GM23338 (cell line): ENCODE measurements around the gene DCTN5. TPM values are rescaled to one million over a fixed set of nuclear protein-coding genes. Genes with fewer than 3 reads are reported as not detected.

Source experiments
- ATAC-seq: fragments of 200-7000 bp; cut with Tn5 transposase; 3 replicates; pipeline ENCODE4 v1.9.1; 2020
- DNase-seq: peaks from one replicate; pipeline ENCODE4 v3.0.0-alpha.2; 2015; ENCODE audit warnings: low spot score
- H2AFZ ChIP-seq: fragments of 200-600 bp; sonication (generic); 2 replicates; pipeline ENCODE4 v1.8.0; 2016; ENCODE audit warnings: antibody characterized with exemption, mild to moderate bottlenecking, moderate library complexity
- H3F3A ChIP-seq: fragments of 200-600 bp; sonication (generic); replicated peaks from 2 replicates; pipeline ENCODE4 v1.8.0; 2017; ENCODE audit warnings: antibody characterized with exemption, mixed run types, low read depth
- H3K27ac ChIP-seq: fragments of 200-600 bp; sonication (generic); 2 replicates; pipeline ENCODE4 v1.6.1; 2016; ENCODE audit warnings: low read depth
- H3K27me3 ChIP-seq: fragments of 200-600 bp; sonication (generic); 2 replicates; pipeline ENCODE4 v1.8.0; 2016; ENCODE audit warnings: mild to moderate bottlenecking, mixed run types, moderate library complexity; ENCODE audit not compliant: insufficient read depth
- H3K36me3 ChIP-seq: fragments of 200-600 bp; sonication (generic); 2 replicates; pipeline ENCODE4 v1.8.0; 2016; ENCODE audit warnings: mild to moderate bottlenecking; ENCODE audit not compliant: insufficient read depth
- H3K4me1 ChIP-seq: fragments of 200-600 bp; sonication (generic); 2 replicates; pipeline ENCODE4 v1.8.0; 2016; ENCODE audit warnings: mild to moderate bottlenecking, moderate library complexity; ENCODE audit not compliant: insufficient read depth
- H3K4me2 ChIP-seq: fragments of 200-600 bp; sonication (generic); 2 replicates; pipeline ENCODE4 v1.7.1; 2017; ENCODE audit warnings: mixed run types
- H3K4me3 ChIP-seq: fragments of 200-600 bp; sonication (generic); 2 replicates; pipeline ENCODE4 v1.6.1; 2016; ENCODE audit warnings: mixed run types
- H3K79me2 ChIP-seq: fragments of 200-600 bp; sonication (generic); replicated peaks from 2 replicates; pipeline ENCODE4 v1.8.0; 2017; ENCODE audit warnings: mild to moderate bottlenecking; ENCODE audit not compliant: insufficient read depth
- H3K9me2 ChIP-seq: fragments of 200-600 bp; sonication (generic); 2 replicates; pipeline ENCODE4 v1.8.0; 2017; ENCODE audit not compliant: insufficient read depth
- H4K20me1 ChIP-seq: fragments of 200-600 bp; sonication (generic); replicated peaks from 2 replicates; pipeline ENCODE4 v1.8.0; 2017; ENCODE audit warnings: mild to moderate bottlenecking; ENCODE audit not compliant: insufficient read depth
- H3K27ac Mint-ChIP-seq: 2 replicates; pipeline ENCODE4 v1.8.0; 2020; ENCODE audit warnings: inconsistent platforms, mild to moderate bottlenecking, moderate library complexity, mixed read lengths
- H3K27me3 Mint-ChIP-seq: 3 replicates; pipeline ENCODE4 v1.8.0; 2022; ENCODE audit warnings: low read depth, mild to moderate bottlenecking, moderate library complexity, mixed read lengths, inconsistent platforms; ENCODE audit not compliant: insufficient read depth, poor library complexity
- H3K36me3 Mint-ChIP-seq: 3 replicates; pipeline ENCODE4 v1.8.0; 2021; ENCODE audit warnings: low read depth, mild to moderate bottlenecking, inconsistent platforms, moderate library complexity, mixed read lengths
- H3K4me1 Mint-ChIP-seq: 3 replicates; pipeline ENCODE4 v1.8.0; 2020; ENCODE audit warnings: mild to moderate bottlenecking, inconsistent platforms, mixed read lengths
- H3K4me3 Mint-ChIP-seq: 3 replicates; pipeline ENCODE4 v1.8.0; 2021; ENCODE audit warnings: moderate library complexity, mild to moderate bottlenecking, inconsistent platforms, mixed read lengths
- H3K9me3 Mint-ChIP-seq: 3 replicates; pipeline ENCODE4 v1.8.0; 2020; ENCODE audit warnings: moderate library complexity, mild to moderate bottlenecking, inconsistent platforms, mixed read lengths
- CREB1 ChIP-seq: fragments of 250-450 bp; sonication (Bioruptor Pico); IDR thresholded peaks from 2 replicates; pipeline ENCODE4 v1.5.0; 2020; ENCODE audit warnings: low read depth, mild to moderate bottlenecking, moderate library complexity
- EZH2 ChIP-seq: fragments of 200-600 bp; sonication (generic); IDR thresholded peaks from one replicate; pipeline ENCODE4 v1.8.0; 2017; ENCODE audit warnings: antibody characterized with exemption, mild to moderate bottlenecking, low read depth; ENCODE audit not compliant: unreplicated experiment
- EZH2phosphoT487 ChIP-seq: fragments of 200-600 bp; sonication (generic); IDR thresholded peaks from one replicate; pipeline ENCODE4 v1.8.1; 2018; ENCODE audit warnings: antibody characterized with exemption; ENCODE audit not compliant: unreplicated experiment
- JUNB ChIP-seq: IDR thresholded peaks from one replicate; pipeline ENCODE4 v1.6.1; 2016; ENCODE audit warnings: antibody characterized with exemption; ENCODE audit not compliant: unreplicated experiment
- NANOG ChIP-seq: IDR thresholded peaks from 2 replicates; pipeline ENCODE4 v1.6.1; 2016; ENCODE audit warnings: antibody characterized with exemption, borderline replicate concordance
- POLR2AphosphoS5 ChIP-seq: IDR thresholded peaks from 2 replicates; pipeline ENCODE4 v1.6.1; 2016; ENCODE audit warnings: antibody characterized with exemption, low read depth
- REST ChIP-seq: IDR thresholded peaks from one replicate; pipeline ENCODE4 v1.6.1; 2018; ENCODE audit warnings: antibody characterized with exemption; ENCODE audit not compliant: unreplicated experiment
- STAT1 ChIP-seq: IDR thresholded peaks from one replicate; pipeline ENCODE4 v1.6.1; 2016; ENCODE audit warnings: antibody characterized with exemption; ENCODE audit not compliant: unreplicated experiment
- ZNF114 ChIP-seq: fragments of 250-450 bp; sonication (Bioruptor Pico); IDR thresholded peaks from 2 replicates; pipeline ENCODE4 v1.5.0; 2020; ENCODE audit warnings: mild to moderate bottlenecking, moderate library complexity
- ZNF331 ChIP-seq: fragments of 250-450 bp; sonication (Bioruptor Pico); IDR thresholded peaks from 2 replicates; pipeline ENCODE4 v1.5.0; 2020; ENCODE audit warnings: low read depth, mild to moderate bottlenecking, moderate library complexity
- ZNF462 ChIP-seq: fragments of 250-450 bp; sonication (Bioruptor Pico); IDR thresholded peaks from 2 replicates; pipeline ENCODE4 v1.5.0; 2020; ENCODE audit warnings: mild to moderate bottlenecking, moderate library complexity
- polyA plus RNA-seq: library from polyadenylated mRNA; unstranded; fragments of >200 nt; fragmentation: Nextera tagmentation; extraction: Ambion mirVana; gene quantifications from 2 replicates; pipeline ENCODE4 v1.2.1, GENCODE V29; 2016
- total RNA-seq: library from RNA; depleted of rRNA; stranded (reverse); fragments of >200 nt; shearing (Covaris generic); gene quantifications from 2 replicates; pipeline ENCODE4 v1.2.3, GENCODE V29; 2014
- TF ChIP-seq, protein P1 (sequence below), 2 experiments: fragments of 200-600 bp in 1 of 2; sonication (generic) in 1 of 2; conservative IDR thresholded peaks; 2 replicates each; pipeline versions ENCODE4 v1.5.1 to v1.6.1; 2016 to 2017; ENCODE audit warnings: antibody characterized with exemption in 2 of 2, low read depth in 2 of 2, mild to moderate bottlenecking in 2 of 2, moderate library complexity in 1 of 2
- TF ChIP-seq, protein P2 (sequence below): IDR thresholded peaks from 2 replicates; pipeline ENCODE4 v1.6.1; 2016; ENCODE audit warnings: antibody characterized with exemption

Gene DCTN5
- total and polyA plus RNA-seq, 2 experiments from 2014 or later, result 11.5 to 69.6 TPM

DNA sequence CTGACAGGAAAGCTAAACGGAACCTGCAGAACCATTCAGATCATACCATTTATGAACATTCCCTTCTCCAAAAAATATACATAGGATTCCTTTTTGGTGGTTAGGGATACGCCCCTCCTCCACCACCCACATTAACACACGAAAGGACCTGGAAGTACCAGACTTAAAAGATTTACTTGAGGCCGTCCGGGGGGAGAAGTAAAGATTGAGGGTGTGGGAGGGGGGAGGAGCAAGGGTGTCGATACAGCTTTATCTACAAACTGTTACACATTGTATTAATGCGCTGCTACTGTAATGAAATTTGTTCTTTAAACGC is 693 bp upstream of the DCTN5 start (continued):
- TF ChIP-seq, protein P1, sequence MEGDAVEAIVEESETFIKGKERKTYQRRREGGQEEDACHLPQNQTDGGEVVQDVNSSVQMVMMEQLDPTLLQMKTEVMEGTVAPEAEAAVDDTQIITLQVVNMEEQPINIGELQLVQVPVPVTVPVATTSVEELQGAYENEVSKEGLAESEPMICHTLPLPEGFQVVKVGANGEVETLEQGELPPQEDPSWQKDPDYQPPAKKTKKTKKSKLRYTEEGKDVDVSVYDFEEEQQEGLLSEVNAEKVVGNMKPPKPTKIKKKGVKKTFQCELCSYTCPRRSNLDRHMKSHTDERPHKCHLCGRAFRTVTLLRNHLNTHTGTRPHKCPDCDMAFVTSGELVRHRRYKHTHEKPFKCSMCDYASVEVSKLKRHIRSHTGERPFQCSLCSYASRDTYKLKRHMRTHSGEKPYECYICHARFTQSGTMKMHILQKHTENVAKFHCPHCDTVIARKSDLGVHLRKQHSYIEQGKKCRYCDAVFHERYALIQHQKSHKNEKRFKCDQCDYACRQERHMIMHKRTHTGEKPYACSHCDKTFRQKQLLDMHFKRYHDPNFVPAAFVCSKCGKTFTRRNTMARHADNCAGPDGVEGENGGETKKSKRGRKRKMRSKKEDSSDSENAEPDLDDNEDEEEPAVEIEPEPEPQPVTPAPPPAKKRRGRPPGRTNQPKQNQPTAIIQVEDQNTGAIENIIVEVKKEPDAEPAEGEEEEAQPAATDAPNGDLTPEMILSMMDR (conservative IDR thresholded peaks at IDR 0.05; ENCODE audit: low read depth in 2 of 2), result no peak
- no peak for TF ChIP-seq ZNF331
- no peak for TF ChIP-seq EZH2
- TF ChIP-seq REST, result no peak
- no peak for TF ChIP-seq JUNB
- no peak for TF ChIP-seq CREB1 (CRISPR knock-in tag)
- TF ChIP-seq POLR2AphosphoS5, result no peak
- TF ChIP-seq NANOG, result no peak

- H2AFZ ChIP-seq, result peak overlapping the region; percentile 96; the same call in 1 of the 2 replicates
- TF ChIP-seq, protein P2, sequence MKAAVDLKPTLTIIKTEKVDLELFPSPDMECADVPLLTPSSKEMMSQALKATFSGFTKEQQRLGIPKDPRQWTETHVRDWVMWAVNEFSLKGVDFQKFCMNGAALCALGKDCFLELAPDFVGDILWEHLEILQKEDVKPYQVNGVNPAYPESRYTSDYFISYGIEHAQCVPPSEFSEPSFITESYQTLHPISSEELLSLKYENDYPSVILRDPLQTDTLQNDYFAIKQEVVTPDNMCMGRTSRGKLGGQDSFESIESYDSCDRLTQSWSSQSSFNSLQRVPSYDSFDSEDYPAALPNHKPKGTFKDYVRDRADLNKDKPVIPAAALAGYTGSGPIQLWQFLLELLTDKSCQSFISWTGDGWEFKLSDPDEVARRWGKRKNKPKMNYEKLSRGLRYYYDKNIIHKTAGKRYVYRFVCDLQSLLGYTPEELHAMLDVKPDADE, result no peak
- TF ChIP-seq POLR2AphosphoS5, result no peak
- no peak for TF ChIP-seq ZNF462 (CRISPR knock-in tag)
- no peak for TF ChIP-seq JUNB
- TF ChIP-seq ZNF114 (CRISPR knock-in tag), result no peak
- TF ChIP-seq EZH2phosphoT487, result no peak
- TF ChIP-seq CREB1 (CRISPR knock-in tag), result no peak
- TF ChIP-seq STAT1, result no peak
- TF ChIP-seq ZNF331, result no peak
- ATAC-seq, result no peak
- Mint-ChIP-seq H3K4me3 (peak overlapping the region; percentile 100), H3K4me1 (peaks cover 7% of the 10 kb centered on the region; the same call in 2 of the 3 replicates), H3K9me3 (no peaks in the 10 kb centered on the region; the same call in 2 of the 3 replicates), H3K27ac (peak overlapping the region; percentile 97), H3K36me3 (peaks cover 50% of the 10 kb centered on the region), H3K27me3 (peaks cover 11% of the 10 kb centered on the region)
- H3K9me2 ChIP-seq, result no peaks in the 10 kb centered on the region
- H3K4me1 ChIP-seq, result peaks cover 10% of the 10 kb centered on the region; the same call in 1 of the 2 replicates
- no peaks in the 10 kb centered on the region for H3K27me3 ChIP-seq
- peak overlapping the region; percentile 98 for H3K4me3 ChIP-seq
- no peak overlapping the region; the same call in 1 of the 2 replicates for H3K27ac ChIP-seq
- H3K79me2 ChIP-seq, result peaks cover 78% of the 10 kb centered on the region
- H3K36me3 ChIP-seq, result 0 out of 2 replicates have a peak, but pooled peaks cover 10% of the 10 kb centered on the region
- no peak for DNase-seq
- H4K20me1 ChIP-seq, result peaks cover 22% of the 10 kb centered on the region
- peak overlapping the region; percentile 90 for H3K4me2 ChIP-seq
- H3F3A ChIP-seq, result peaks cover 10% of the 10 kb centered on the region; the same call in 1 of the 2 replicates
Observed at GRCh38 chr16:23642246-23642774, 1.0 kb downstream of the DCTN5 start.
